Activated naive CD8-positive, alpha-beta T cell treated with anti-CD3 and anti-CD28 coated beads for 36 hours (primary cell): ENCODE measurements around the gene TBX4. TPM values are rescaled to one million over a fixed set of nuclear protein-coding genes. Genes with fewer than 3 reads are reported as not detected.
"Not testable (repeated sequence)": the region's sequence is repeated elsewhere in the genome, so short reads cannot be mapped to it uniquely, and the experiment has no call there.

ENCODE experiments used
- DNase-seq: peaks from one replicate; pipeline ENCODE4 v3.0.0; 2021
- H3K27ac Mint-ChIP-seq: one replicate; pipeline ENCODE4 v1.8.0; 2022; ENCODE audit warnings: mild to moderate bottlenecking, moderate library complexity, mixed read lengths
- H3K27me3 Mint-ChIP-seq: one replicate; pipeline ENCODE4 v1.8.0; 2022; ENCODE audit warnings: mild to moderate bottlenecking, mixed read lengths
- H3K36me3 Mint-ChIP-seq: one replicate; pipeline ENCODE4 v1.8.0; 2021; ENCODE audit warnings: mild to moderate bottlenecking, mixed read lengths
- H3K4me1 Mint-ChIP-seq: one replicate; pipeline ENCODE4 v1.8.0; 2021; ENCODE audit warnings: mixed read lengths
- H3K4me3 Mint-ChIP-seq: one replicate; pipeline ENCODE4 v1.8.0; 2022; ENCODE audit warnings: mild to moderate bottlenecking, moderate library complexity, mixed read lengths
- H3K9me3 Mint-ChIP-seq: one replicate; pipeline ENCODE4 v1.8.0; 2022; ENCODE audit warnings: mixed read lengths
- total RNA-seq, 2 experiments: library from RNA; stranded (reverse); gene quantifications; one replicate each; pipeline ENCODE4 v1.2.3, GENCODE V29; 2021

TBX4 gene
- total RNA-seq, 2 experiments from 2014 or later, result not detected

- Mint-ChIP-seq H3K36me3 (no peaks in the 10 kb centered on the region), H3K27me3 (peaks cover 6% of the 10 kb centered on the region), H3K27ac (no peak overlapping the region), H3K9me3 (peaks cover 2% of the 10 kb centered on the region), H3K4me3 (peak overlapping the region; percentile 50), H3K4me1 (peaks cover 3% of the 10 kb centered on the region)
- DNase-seq, result no peak
Measured at GRCh38 chr17:61495161-61495857, 43.1 kb downstream of the TBX4 start.

GRCh38 chr17:61496174-61496956, 44.1 kb downstream of the TBX4 start:
- no peak for DNase-seq
- H3K27ac Mint-ChIP-seq, result no peak overlapping the region
- H3K36me3 Mint-ChIP-seq, result no peaks in the 10 kb centered on the region
- H3K9me3 Mint-ChIP-seq, result peaks cover 2% of the 10 kb centered on the region
- H3K4me1 Mint-ChIP-seq, result peaks cover 3% of the 10 kb centered on the region
- peaks cover 6% of the 10 kb centered on the region for H3K27me3 Mint-ChIP-seq
- H3K4me3 Mint-ChIP-seq, result no peak overlapping the region

- H3K36me3 Mint-ChIP-seq, result no peaks in the 10 kb centered on the region
- peaks cover 6% of the 10 kb centered on the region for H3K27me3 Mint-ChIP-seq
- no peak overlapping the region for H3K4me3 Mint-ChIP-seq
- no peak for DNase-seq
- H3K4me1 Mint-ChIP-seq, result peaks cover 3% of the 10 kb centered on the region
- H3K27ac Mint-ChIP-seq, result no peak overlapping the region
- peaks cover 2% of the 10 kb centered on the region for H3K9me3 Mint-ChIP-seq
Measured at GRCh38 chr17:61496957-61497653, 44.9 kb downstream of the TBX4 start.

- H3K4me1 Mint-ChIP-seq, result peaks cover 3% of the 10 kb centered on the region
- no peaks in the 10 kb centered on the region for H3K36me3 Mint-ChIP-seq
- DNase-seq, result no peak
- no peak overlapping the region for H3K27ac Mint-ChIP-seq
- H3K27me3 Mint-ChIP-seq, result peaks cover 6% of the 10 kb centered on the region
- H3K9me3 Mint-ChIP-seq, result peaks cover 2% of the 10 kb centered on the region
- no peak overlapping the region for H3K4me3 Mint-ChIP-seq
Measured at GRCh38 chr17:61498042-61498994, 46.1 kb downstream of the TBX4 start.

GRCh38 chr17:61499632-61500031, 47.4 kb downstream of the TBX4 start:
- Mint-ChIP-seq H3K27ac (no peak overlapping the region), H3K9me3 (peaks cover 2% of the 10 kb centered on the region), H3K4me3 (no peak overlapping the region), H3K4me1 (peaks cover 3% of the 10 kb centered on the region), H3K36me3 (no peaks in the 10 kb centered on the region), H3K27me3 (peaks cover 6% of the 10 kb centered on the region)
- no peak for DNase-seq

- peaks cover 3% of the 10 kb centered on the region for H3K4me1 Mint-ChIP-seq
- peaks cover 2% of the 10 kb centered on the region for H3K9me3 Mint-ChIP-seq
- no peak for DNase-seq
- no peak overlapping the region for H3K4me3 Mint-ChIP-seq
- no peak overlapping the region for H3K27ac Mint-ChIP-seq
- H3K36me3 Mint-ChIP-seq, result no peaks in the 10 kb centered on the region
- H3K27me3 Mint-ChIP-seq, result peaks cover 11% of the 10 kb centered on the region
Measured at GRCh38 chr17:61500287-61500686, 48.1 kb downstream of the TBX4 start.

GRCh38 chr17:61502292-61502691, 50.1 kb downstream of the TBX4 start:
- H3K27ac Mint-ChIP-seq, result no peak overlapping the region

GRCh38 chr17:61503961-61504360, 51.7 kb downstream of the TBX4 start:
- peaks cover 2% of the 10 kb centered on the region for H3K9me3 Mint-ChIP-seq
- no peak overlapping the region for H3K27ac Mint-ChIP-seq
- peaks cover 19% of the 10 kb centered on the region for H3K27me3 Mint-ChIP-seq
- no peaks in the 10 kb centered on the region for H3K36me3 Mint-ChIP-seq
- no peak for DNase-seq
- H3K4me1 Mint-ChIP-seq, result no peaks in the 10 kb centered on the region
- H3K4me3 Mint-ChIP-seq, result no peak overlapping the region

More at GRCh38 chr17:61502292-61502691, 50.1 kb downstream of the TBX4 start:
- H3K4me3 Mint-ChIP-seq, result no peak overlapping the region
- peaks cover 2% of the 10 kb centered on the region for H3K9me3 Mint-ChIP-seq
- DNase-seq, result no peak
- H3K4me1 Mint-ChIP-seq, result no peaks in the 10 kb centered on the region
- H3K27me3 Mint-ChIP-seq, result peaks cover 17% of the 10 kb centered on the region
- H3K36me3 Mint-ChIP-seq, result no peaks in the 10 kb centered on the region

GRCh38 chr17:61504697-61505096, 52.5 kb downstream of the TBX4 start:
- no peaks in the 10 kb centered on the region for H3K36me3 Mint-ChIP-seq
- no peaks in the 10 kb centered on the region for H3K4me1 Mint-ChIP-seq
- H3K4me3 Mint-ChIP-seq, result no peak overlapping the region
- peaks cover 2% of the 10 kb centered on the region for H3K9me3 Mint-ChIP-seq
- H3K27ac Mint-ChIP-seq, result no peak overlapping the region
- peaks cover 19% of the 10 kb centered on the region for H3K27me3 Mint-ChIP-seq
- DNase-seq, result no peak

GRCh38 chr17:61505846-61506627, 53.8 kb downstream of the TBX4 start:
- Mint-ChIP-seq H3K4me1 (no peaks in the 10 kb centered on the region), H3K4me3 (no peak overlapping the region), H3K9me3 (no peaks in the 10 kb centered on the region), H3K36me3 (no peaks in the 10 kb centered on the region), H3K27ac (no peak overlapping the region), H3K27me3 (peaks cover 23% of the 10 kb centered on the region)
- no peak for DNase-seq

GRCh38 chr17:61507383-61508066, 55.3 kb downstream of the TBX4 start:
- no peaks in the 10 kb centered on the region for H3K36me3 Mint-ChIP-seq
- peaks cover 24% of the 10 kb centered on the region for H3K27me3 Mint-ChIP-seq
- no peaks in the 10 kb centered on the region for H3K4me1 Mint-ChIP-seq
- H3K9me3 Mint-ChIP-seq, result no peaks in the 10 kb centered on the region
- H3K4me3 Mint-ChIP-seq, result no peak overlapping the region
- no peak overlapping the region for H3K27ac Mint-ChIP-seq
- DNase-seq, result no peak

GRCh38 chr17:61508912-61509311, 56.7 kb downstream of the TBX4 start:
- Mint-ChIP-seq H3K4me3 (no peak overlapping the region), H3K27ac (no peak overlapping the region), H3K36me3 (no peaks in the 10 kb centered on the region), H3K9me3 (no peaks in the 10 kb centered on the region), H3K4me1 (no peaks in the 10 kb centered on the region), H3K27me3 (peaks cover 28% of the 10 kb centered on the region)
- no peak for DNase-seq

GRCh38 chr17:61509454-61509853, 57.2 kb downstream of the TBX4 start:
- not testable (repeated sequence) for H3K4me3 Mint-ChIP-seq, H3K36me3 Mint-ChIP-seq, DNase-seq, H3K9me3 Mint-ChIP-seq, H3K4me1 Mint-ChIP-seq, H3K27ac Mint-ChIP-seq
- H3K27me3 Mint-ChIP-seq, result peaks cover 30% of the 10 kb centered on the region
